CD4-positive, alpha-beta T cell treated with Interleukin-6 at 100 ng/mL for 8 hours (primary cell): ENCODE measurements around the gene SFSWAP.
"Not testable (repeated sequence)": the region's sequence is repeated elsewhere in the genome, so short reads cannot be mapped to it uniquely, and the experiment has no call there.

ENCODE experiments used
- DNase-seq: peaks from one replicate; pipeline ENCODE4 v3.0.0-alpha.2; 2020; ENCODE audit warnings: mixed read lengths, low spot score

Gene SFSWAP

DNA sequence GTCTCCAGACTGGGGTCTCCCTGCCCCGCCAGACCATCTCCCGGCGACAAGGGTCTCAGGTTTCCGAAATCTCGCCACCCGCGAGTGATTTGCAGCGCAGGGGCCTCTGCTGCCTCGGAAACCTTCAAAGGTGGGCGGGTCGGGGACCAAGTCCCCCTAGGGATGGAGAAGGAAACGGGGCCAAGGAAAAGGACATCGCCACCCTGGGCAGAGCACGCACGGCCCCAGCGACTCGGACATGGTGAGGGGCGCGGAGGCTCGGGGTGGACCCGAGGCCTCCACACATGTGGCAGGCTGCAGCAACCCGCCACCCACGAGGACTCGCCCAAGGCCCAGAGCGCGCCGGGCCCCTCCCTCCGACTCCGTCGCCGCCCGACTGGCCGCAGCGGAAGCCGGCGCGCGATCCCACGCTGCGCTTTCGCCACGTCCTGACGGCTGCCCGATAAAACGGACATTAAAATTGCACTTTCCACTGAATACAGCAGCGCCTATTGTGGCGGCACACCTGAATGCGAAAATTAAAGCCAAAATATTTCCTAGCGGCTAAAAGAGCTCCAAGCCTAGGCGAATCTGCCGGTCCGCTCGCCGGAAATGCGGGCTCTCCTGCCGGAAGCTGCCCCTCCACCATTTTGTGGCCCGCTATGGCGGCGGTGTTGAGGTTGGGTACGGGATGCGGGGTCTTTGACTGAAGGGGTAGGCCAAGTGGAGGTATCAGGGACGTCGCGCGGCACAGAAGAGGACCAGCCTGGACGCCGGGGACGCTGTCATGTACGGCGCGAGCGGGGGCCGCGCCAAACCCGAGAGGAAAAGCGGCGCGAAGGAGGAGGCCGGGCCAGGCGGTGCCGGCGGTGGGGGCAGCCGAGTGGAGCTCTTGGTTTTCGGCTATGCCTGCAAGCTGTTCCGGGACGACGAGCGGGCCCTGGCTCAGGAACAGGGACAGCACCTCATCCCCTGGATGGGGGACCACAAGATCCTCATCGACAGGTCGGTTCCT lies at the start of gene SFSWAP:
Gene SFSWAP, plus strand, starts transcription at position 627 of the 994 bp plus-strand sequence. Its CDS starts 140 bp downstream, at position 767.
- DNase-seq: peak; percentile 62

DNA sequence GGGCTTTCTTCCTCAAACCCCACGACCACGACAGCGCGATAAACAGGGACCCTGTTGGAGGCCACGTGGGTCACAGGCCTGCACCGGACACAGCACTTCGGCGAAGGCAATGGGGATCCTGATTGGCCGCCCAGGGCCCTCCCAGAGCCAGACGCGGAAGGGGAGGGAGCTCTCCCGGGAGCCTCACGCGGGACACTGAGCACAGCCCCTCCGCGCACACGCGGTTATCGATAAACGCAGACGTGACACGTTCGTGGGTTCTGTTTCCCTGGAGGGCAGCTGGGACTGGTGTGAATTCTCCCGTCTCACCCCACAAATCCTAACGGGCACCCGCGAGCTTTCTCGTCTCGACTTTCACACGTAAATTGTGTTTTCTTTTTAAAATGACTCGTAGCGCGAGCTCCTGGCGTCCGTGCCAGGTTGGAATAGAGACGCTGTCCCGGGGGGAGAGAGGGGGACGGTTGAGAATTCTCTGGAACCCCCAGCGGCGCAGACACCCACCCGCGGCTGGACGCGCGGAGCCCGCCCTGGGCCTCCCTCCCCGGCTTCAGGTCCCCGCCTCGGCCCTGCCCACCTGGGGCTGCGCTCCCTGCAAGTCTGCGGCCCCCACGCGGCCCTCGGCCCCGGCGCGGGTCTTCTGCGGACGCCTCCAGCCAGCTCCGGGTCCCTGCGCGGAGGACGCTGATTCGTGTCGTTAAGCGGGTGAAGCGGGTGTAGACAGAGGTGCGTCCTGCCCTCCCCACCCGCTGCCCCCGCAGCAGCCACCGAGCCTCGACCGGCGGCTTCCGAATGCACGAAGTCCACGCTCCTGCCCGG lies 49.5 kb upstream of the SFSWAP start:
- DNase-seq: not testable (repeated sequence)

DNA sequence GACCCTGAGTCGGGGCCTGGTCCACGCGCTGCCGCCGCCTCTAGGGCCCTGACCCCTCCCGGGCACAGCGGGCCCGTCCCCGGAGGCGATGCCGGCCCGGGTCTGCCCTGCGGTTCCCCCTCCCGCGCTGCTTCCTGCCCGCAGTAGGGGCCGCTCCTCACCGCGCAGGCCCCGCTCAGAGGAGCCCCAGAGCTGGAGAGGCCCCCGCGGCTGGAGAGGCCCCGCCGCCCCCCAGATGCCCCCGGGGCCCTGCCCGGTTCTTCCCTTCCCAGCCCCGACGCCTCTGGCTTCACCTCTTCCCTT lies 49.0 kb upstream of the SFSWAP start:
- not testable (repeated sequence) for DNase-seq

DNA sequence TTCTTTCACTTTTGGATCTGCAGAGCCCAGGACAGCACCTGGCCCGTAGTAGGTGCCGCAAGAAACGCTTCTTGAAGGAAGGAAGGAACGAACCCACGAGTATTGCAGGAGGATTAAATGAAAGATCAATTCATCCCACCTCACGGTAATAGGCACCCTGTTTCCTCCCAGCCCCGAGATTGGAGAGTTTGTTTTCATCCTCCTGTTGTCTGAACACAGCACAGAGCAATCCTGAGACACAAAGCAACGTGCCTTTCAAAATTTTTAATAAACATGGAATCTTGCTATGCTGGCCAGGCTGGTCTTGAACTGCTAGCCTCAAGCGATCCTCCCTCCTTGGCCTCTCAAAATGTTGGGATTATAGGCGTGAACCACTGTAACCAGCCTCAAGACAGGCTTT lies 48.5 kb upstream of the SFSWAP start:
- DNase-seq: not testable (repeated sequence)

DNA sequence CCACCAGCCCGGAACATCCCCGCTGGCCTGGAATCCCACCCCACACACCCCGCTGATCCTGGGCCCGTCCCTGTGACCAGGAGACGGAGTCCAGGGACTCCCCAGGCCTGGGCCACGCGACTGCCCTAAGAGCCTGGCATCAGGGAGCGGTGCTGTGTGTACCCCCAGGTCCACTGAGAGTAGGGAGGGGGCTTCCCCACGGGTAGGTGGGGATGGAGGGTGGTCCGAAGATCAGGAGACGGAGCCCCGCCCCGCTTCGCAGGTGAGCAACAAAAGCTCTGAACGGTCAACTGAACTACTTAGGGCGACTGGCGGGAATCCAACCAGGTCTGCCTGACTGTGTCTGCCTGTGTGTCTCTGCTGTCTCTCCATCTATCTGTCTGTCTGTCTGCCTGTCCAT lies 45.2 kb upstream of the SFSWAP start:
- not testable (repeated sequence) for DNase-seq

DNA sequence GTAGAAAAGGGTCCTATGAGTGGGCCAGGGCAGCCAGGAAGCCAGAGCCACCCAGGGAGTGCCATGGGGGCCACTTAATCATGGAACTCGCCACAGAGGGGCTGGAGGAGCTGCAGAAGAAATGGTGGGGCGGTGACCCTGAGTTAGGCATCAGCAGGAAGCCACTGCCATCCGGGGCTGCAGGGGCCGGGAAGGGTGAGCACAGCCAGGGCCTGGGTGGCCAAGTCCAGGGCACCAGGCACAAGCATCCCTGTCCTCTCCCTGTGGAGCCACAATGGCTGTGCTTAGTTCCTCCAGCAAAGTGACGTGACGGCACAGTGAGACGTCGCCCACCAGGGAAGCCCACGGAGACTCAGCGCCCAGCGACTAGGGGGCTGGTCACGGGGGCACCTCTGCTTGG lies 44.4 kb upstream of the SFSWAP start:
- DNase-seq: not testable (repeated sequence)

DNA sequence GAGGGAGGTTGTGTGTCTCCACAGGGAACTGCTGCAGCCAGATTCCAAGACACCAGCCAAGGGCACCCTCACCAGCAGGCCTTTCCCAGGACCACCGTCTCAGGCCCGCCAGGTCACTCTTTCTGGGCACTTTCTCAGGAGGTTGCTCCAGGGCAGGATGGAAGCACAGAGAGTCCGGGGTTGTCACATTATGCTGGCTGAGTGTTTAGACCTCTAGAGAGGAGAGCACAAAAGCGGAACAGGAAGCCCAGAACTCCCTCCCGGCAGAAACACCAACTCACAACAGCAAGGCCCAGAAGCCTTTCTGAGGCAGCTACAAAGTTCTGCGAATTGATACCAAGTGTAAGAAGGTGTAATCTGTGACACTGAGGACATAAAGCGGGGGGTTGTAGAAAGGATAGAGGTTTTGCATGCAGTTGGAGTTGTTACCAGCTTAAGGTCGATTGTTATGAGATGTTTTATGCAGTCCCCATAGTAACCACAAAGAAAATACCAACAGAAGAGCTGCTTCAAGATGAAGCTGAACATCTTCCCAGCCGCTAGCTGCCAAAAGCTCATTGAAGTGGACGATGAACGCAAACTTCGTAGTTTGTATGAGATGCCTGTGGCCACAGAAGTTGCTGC lies 43.8 kb upstream of the SFSWAP start:
- DNase-seq: not testable (repeated sequence)

DNA sequence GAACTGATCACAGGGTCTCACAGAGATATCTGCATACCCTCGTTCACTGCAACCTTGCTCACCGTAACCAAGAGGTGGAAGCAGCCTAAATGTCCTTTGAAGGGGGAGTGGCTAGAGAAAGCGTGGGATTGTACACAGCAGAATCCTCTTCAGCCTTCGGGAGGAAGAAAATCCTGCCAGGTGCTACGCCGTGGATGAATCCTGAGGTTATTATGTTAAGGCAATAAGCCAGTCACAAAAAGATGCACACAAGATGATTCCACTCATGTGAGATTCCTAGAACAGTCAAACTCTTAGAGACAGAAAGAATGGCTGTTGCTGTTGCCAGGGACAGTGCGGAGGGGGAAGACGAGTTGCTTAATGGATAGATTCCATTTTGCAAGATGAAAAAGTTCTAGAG lies 39.6 kb upstream of the SFSWAP start:
- DNase-seq: no peak

DNA sequence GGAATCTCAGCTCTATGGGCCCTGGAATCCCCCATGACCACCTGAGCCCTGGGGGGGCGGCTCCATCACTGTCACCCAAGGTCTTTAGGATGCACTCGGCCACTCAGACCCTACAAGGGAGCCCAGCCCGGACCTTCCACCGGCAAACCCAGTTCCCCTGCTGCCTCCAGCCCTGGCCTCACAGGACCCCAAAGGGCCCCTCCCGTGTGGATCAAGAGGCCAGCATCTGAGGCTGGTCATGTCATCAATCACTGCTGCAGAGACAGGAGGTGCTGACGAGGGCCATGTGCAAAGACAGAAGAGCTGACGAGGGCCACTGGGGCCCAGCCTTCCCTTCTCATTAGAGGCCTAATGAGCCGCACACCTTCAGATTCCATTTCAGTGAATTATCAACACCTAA lies 39.0 kb upstream of the SFSWAP start:
- DNase-seq: no peak

DNA sequence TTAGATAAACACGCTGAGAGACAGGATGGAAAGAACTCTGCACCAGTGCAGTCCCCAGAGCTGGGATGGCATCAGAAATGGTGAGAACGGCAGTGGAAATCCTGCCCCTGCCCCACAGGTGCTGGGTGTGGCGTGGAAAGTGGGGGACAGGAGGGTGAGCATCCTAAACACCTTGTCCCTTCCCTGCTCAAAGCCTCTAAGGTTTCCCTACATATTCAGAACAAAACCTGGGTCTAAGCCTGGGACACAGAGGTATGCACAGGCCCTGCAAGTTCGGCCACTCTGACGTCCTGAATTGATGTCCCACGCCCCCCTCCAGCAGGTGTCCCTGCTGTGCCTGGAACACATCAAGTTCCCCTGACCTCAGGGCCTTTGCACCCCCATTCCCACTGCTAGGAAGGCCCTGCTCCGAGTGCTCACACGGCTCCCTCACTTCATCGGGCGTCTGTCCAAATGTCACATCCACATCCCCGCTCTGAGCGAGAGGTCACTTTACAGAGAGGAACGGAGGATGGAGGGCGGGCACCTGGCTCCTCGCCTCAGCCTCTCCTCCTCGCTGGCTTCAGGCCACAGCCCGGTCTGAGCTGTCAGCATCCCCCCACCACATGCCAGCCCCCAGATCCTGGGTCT lies 38.5 kb upstream of the SFSWAP start:
- DNase-seq: no peak

DNA sequence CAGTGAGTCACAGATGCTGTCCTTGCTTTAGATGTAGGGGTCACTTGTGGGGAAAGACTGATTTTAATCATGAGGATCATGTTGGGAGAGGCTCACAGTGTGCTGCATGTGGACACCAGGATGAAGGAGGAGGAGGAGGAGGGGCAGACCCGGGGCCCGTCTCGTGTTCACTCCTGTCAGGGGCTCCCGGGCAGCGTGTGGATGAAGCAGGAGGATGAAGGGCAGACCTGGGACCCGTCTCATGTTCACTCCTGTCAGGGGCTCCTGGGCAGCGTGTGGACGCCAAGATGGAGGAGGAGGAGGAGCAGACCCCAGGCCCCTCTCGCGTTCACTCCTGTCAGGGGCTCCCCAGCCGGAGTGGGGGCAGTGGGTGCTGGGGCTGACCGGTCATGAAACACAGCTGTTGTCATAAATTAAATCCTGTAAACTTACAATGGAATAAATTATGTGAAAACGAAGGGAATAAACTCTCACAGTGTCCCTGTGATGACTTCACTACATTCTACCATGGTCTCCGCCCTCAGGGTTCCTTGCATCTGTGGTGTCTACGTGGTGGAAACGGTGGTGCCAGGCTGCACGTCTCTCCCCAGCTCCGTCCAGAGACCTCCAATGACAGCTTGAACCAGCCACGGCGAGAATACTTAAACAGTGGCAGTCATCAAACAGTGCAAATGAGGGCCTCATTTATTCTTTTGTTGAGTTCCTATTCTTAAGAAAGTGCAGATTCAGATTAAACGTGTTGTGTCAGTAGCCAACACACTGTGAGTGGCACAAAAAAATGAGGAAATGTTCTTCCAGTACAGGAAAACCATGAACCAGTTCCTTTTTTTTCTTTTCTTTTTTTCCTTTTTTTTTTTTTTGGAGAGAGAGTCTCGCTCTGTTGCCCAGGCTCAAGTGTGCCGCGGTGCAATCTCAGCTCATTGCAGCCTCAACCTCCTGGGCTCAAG lies 37.7 kb upstream of the SFSWAP start:
- no peak for DNase-seq

DNA sequence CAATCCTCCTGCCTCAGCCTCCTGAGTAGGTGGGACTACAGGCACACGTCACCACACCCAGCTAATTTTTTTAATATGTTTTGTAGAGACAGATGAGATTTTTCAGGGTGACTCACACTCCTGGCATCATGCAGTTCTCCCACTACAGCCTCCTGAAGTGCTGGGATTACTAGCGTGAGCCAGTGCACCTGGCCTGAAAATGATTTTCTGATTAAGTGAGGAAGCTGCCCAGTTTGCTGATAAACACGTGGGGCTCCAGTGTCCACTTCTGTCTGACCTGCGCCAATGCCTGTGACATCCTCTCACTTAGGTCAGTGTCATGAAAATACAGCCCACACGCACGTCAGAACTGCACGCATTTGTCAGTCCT lies 37.0 kb upstream of the SFSWAP start:
- DNase-seq: no peak

DNA sequence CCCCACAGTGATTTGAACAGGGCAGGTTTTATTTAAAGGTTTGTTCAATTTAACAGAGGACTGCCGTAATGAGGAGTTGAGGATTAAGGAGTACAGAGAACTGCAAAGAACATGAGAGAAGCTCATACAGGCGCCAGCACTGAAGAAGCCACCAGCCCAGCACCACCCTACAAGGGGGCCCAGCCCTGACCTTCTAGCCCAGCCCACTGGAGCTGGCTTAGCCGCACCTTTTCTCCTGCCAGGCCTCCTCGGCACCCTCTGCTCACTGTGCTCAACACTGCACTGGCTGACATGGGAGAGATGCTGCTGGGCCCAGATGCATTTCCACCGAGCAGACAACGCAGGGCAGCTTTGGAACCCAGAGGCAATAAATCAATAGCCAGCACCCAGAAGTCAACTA lies 36.5 kb upstream of the SFSWAP start:
- no peak for DNase-seq

DNA sequence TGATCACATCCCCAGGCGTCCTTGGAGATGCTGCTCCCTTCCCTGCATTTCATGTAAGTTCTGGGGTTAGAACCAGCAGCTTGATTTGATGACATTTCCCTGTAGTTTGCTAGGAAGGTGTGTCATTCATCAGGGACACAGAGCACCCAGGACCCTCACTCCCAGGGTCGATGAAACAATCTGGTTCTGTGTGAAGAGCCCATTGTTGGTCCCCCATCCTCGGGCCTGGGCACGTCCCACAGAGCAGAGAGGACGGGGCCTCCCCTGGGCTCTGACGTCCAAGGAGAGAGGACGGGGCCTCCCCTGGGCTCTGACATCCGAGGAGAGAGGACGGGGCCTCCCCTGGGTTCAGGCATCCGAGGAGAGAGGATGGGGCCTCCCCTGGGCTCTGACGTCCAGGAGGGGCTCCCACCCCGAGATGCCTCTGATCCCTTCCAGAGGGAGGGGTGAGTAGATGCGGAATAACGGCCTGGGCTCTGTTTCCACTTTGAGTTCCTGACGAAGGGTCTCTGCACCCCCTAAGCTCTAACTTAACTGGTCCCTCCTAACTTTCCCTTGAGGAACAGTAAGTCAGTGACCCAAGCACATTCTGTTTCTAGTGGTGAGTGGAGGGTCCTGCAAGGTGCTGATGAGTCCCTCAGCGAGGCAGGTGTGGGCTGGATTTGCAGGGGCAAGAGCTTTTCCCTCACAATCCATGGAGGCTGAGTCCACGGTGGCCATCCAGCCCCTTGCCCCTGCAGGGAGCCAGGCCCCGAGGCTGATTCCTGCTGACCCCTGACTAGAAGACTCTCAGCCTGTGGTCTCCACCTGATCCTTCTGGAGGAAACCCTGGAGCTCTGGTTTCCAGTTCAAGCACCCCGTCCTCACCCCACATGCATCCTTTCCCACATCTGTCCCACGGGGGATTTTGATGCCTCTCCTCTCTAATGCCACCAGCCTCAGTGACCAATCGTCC lies 35.5 kb upstream of the SFSWAP start:
- no peak for DNase-seq

DNA sequence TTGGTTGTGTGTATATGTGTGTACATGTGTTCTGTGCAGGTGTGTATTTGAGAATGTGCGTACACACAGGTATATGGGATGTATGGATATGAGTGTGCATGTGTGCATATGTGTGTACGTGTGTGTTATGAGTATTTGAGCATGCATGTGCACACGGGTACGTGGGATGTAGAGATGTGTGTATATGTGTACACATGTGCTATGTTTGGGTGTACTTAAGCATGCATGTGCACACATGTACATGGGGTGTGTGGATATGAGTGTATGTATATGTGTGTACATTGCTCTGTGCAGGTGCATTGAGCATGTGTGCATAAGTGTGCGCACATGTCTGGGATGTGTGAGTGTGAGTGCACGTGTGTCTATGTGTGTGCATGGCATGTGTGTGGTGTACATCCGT lies 34.3 kb upstream of the SFSWAP start:
- no peak for DNase-seq

DNA sequence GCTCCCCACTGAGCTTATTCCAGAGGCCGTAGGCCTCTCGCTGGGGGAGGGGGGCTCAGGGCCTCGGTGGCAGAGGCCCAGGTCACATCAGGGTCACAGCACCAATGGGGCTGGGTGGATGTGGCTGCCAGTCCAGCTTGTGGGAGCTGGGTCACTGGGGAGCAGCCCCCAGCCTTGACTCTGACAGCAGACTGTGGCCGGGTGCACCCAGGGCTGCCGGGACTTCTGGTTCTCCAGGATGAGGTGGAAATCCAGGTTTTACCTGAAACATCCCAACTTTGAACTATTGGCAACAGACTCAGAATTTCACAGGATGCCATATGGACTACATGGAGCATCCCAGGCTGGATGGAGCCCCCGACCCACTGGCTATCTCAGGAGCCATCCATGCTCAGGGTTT lies 33.8 kb upstream of the SFSWAP start:
- not testable (repeated sequence) for DNase-seq

DNA sequence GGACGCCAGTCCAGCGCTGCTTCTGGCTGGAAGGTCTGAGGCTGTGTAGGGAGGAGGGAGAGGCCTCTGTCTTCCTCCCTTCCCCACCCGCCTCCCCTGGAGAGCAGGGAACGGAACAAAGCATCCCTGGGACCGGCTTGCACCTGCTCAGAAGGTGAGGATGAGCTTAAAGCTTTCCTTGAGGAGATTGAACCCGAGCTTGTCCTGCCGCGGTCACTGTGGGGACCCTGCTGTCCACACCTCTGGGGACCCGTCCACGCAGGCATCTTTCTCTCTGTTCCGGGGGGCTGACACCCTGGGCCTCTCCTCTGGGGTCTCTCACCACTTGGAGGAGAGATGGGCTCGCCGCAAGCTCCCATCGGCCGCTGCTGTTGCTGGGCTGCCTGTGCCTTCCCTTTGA lies 33.2 kb upstream of the SFSWAP start:
- no peak for DNase-seq

DNA sequence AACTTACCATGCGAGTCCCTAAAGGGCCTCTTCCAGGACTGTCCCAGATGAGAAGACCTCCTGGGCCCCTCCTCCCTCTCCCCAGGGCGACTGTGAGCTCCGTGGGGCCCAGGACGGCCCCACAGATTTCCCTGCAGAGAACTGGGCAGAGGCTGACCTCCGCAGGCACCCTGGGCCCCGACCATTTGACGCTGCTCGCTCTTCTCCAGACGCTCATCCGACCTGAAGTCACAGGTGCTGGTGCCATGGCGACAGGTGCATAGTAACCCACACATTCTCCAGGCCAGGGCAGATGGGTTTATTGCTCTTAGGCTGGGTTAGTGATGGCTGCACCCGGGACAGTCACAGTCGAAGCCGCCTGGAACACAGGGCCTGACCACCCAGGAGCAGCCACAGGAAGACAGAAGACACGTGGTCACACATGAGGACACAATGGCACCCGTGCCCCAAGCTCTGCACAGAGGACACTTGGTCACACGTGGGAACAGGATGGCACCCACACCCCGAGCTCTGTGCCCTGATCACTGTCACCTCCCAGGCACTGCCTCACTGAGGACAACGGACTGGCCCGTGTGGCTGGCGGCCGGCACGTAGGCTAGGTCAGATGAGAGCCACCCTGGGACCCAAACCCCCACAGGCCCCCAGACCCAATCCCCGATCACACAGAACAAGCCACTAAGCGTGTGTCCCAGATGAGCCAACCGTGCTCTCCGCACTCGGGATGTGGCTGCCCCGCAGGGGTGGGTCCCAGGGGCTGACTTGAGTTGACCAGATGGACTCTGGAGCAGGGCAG lies 32.3 kb upstream of the SFSWAP start:
- DNase-seq: not testable (repeated sequence)

DNA sequence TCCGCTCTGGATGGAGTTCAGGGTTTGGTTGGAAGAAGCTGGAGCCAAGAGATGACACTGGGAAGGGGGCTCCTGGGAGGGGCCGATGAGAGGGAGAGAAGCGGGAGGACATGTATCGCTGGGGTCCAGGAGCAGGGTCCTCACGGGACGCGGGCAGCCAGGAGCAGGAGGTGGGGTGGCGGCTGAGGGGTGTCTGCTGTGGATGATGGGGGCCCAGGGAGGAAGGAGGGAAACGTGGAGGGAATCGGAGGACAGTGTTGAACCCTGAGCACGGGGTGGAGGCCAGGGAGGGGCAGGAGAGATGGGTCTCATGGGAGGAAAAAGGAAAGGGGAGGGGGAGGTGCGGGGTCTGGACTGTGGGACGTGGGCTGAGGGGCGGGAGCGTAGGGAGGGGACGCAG lies 31.7 kb upstream of the SFSWAP start:
- not testable (repeated sequence) for DNase-seq
